ENCODE data around the gene GSE1.

Gene GSE1

GRCh38 chr16:85682516-85682915 is 69.4 kb downstream of the GSE1 start:
- in situ Hi-C loops (cut with HindIII; ENCODE audit: low sequenced_read_pairs) = no loop called here
- no peak overlapping the region for H3K4me3 ChIP-seq (ENCODE audit: low read depth, low read length)
- no peak for DNase-seq (ENCODE audit: low read depth, low spot score)
- TF ChIP-seq, protein P1, sequence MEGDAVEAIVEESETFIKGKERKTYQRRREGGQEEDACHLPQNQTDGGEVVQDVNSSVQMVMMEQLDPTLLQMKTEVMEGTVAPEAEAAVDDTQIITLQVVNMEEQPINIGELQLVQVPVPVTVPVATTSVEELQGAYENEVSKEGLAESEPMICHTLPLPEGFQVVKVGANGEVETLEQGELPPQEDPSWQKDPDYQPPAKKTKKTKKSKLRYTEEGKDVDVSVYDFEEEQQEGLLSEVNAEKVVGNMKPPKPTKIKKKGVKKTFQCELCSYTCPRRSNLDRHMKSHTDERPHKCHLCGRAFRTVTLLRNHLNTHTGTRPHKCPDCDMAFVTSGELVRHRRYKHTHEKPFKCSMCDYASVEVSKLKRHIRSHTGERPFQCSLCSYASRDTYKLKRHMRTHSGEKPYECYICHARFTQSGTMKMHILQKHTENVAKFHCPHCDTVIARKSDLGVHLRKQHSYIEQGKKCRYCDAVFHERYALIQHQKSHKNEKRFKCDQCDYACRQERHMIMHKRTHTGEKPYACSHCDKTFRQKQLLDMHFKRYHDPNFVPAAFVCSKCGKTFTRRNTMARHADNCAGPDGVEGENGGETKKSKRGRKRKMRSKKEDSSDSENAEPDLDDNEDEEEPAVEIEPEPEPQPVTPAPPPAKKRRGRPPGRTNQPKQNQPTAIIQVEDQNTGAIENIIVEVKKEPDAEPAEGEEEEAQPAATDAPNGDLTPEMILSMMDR (IDR thresholded peaks at IDR 0.05; ENCODE audit: low read depth, low read length) = no peak

- TF ChIP-seq, protein P1 (IDR thresholded peaks at IDR 0.05; ENCODE audit: low read depth, low read length) = no peak
- DNase-seq (ENCODE audit: low read depth, low spot score) = no peak
- no peak overlapping the region for H3K4me3 ChIP-seq (ENCODE audit: low read depth, low read length)
- in situ Hi-C loops (cut with HindIII; ENCODE audit: low sequenced_read_pairs) = no loop called here
Measured at GRCh38 chr16:85683363-85683762, 70.2 kb downstream of the GSE1 start.

- in situ Hi-C loops (cut with HindIII; ENCODE audit: low sequenced_read_pairs) = no loop called here
- no peak for DNase-seq (ENCODE audit: low read depth, low spot score)
- no peak overlapping the region for H3K4me3 ChIP-seq (ENCODE audit: low read depth, low read length)
- TF ChIP-seq, protein P1 (IDR thresholded peaks at IDR 0.05; ENCODE audit: low read depth, low read length) = no peak
Measured at GRCh38 chr16:85685251-85685650, 72.1 kb downstream of the GSE1 start.

DNA sequence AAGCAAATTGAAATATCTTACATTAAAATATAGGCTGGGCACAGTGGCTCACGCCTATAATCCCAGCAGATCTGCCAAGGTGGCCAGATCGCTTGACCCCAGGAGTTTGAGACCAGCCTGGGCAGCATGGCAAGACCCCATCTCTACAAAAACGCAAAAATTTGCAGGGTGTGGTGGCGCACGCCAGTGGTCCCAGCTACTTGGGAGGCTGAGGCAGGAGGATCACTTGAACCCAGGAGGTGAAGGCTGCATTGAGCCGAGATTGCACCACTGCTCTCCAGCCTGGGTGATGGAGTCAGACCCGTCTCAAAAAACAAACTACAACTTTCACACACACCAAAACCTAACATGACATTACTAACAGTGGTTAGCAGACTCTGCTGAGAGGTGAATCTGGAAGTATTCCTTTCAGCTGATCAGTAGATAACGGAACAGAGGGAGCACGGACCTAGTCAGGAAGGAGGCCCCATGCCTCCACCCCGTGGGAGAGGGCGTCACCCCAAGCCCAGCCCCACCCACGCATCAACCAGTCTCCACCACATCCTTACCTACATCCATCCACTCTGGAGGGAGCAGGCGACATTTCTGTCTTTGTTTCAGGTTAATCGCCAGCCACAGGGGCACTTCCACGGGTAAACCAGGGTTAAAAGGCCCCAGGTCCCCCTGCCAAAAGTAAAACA is 73.9 kb downstream of the GSE1 start:
- H3K4me3 ChIP-seq (ENCODE audit: low read depth, low read length) = no peak overlapping the region

DNA sequence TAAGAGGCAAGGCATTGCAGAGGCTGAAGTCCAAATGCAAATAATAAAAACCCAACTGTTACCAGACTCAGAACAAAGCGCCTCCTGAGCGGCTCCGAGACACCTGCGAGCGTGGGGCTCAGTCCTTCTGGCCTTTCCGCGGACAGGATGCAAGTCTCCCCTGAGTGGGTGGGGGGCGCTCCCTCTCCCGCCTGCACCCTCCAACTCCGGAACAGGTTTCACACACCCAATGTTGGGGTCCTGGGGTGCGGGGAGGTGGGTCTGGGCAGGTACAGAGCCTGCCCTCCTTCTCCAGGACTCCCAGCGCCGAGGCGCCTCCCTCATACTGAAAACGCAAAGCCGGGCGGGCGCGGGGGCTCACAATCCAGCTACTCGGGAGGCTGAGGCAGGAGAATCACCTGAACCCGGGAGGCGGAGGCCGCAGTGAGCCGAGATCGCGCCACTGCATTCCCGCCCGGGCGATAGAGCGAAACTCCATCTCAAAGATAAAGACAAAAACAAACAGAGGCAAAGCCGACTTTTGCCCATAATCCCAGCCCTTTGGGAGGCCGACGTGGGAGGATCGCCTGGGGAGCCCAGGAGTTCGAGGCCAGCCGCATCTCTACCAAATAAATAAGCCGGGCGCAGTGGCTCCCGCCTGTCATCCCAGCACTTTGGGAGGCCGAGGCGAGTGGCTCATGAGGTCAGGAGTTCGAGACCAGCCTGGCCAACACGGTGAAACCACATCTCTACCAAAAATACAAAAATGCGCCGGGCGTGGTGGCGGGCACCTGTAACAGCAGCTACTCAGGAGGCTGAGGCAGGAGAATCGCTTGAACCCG is 74.7 kb downstream of the GSE1 start:
- TF ChIP-seq, protein P1 (IDR thresholded peaks at IDR 0.05; ENCODE audit: low read depth, low read length) = no peak
- H3K4me3 ChIP-seq (ENCODE audit: low read depth, low read length) = peak overlapping the region; percentile 59
- no peak for DNase-seq (ENCODE audit: low read depth, low spot score)
- in situ Hi-C loops (cut with HindIII; ENCODE audit: low sequenced_read_pairs) = no loop called here

More for the DNA sequence above, 73.9 kb downstream of the GSE1 start:
- DNase-seq (ENCODE audit: low read depth, low spot score) = no peak
- TF ChIP-seq, protein P1 (IDR thresholded peaks at IDR 0.05; ENCODE audit: low read depth, low read length) = no peak
- in situ Hi-C loops (cut with HindIII; ENCODE audit: low sequenced_read_pairs) = no loop called here

GRCh38 chr16:85688586-85689284 is 75.6 kb downstream of the GSE1 start, which contains the start of gene GINS2:
TSS of gene GINS2 (minus strand) at chr16:85688954. CDS start at chr16:85688898, 56 bp downstream.
- DNase-seq (ENCODE audit: low read depth, low spot score) = peak; percentile 91
- in situ Hi-C loops (cut with HindIII; ENCODE audit: low sequenced_read_pairs) = no loop called here
- TF ChIP-seq, protein P1 (IDR thresholded peaks at IDR 0.05; ENCODE audit: low read depth, low read length) = no peak
- peak within 1 kb of the TSS; percentile 59 for H3K4me3 ChIP-seq (ENCODE audit: low read depth, low read length)

Data from astrocyte of the spinal cord (primary cell).